Choroid plexus epithelial cell (primary cell): ENCODE data around the gene PIP4K2A.

ENCODE experiments used
- DNase-seq: peaks from one replicate; pipeline ENCODE4 v3.0.0-alpha.2; 2010; ENCODE audit warnings: low read depth
- H3K4me3 ChIP-seq: 2 replicates; pipeline ENCODE4 v1.5.1; 2011; ENCODE audit warnings: low read depth, mild to moderate bottlenecking, control low read depth, low read length, moderate library complexity
- TF ChIP-seq, protein P1 (sequence below): conservative IDR thresholded peaks from 2 replicates; pipeline ENCODE4 v1.5.1; 2011; ENCODE audit warnings: low read depth, mild to moderate bottlenecking, control low read depth, inconsistent platforms, low read length, moderate library complexity

PIP4K2A gene

DNA sequence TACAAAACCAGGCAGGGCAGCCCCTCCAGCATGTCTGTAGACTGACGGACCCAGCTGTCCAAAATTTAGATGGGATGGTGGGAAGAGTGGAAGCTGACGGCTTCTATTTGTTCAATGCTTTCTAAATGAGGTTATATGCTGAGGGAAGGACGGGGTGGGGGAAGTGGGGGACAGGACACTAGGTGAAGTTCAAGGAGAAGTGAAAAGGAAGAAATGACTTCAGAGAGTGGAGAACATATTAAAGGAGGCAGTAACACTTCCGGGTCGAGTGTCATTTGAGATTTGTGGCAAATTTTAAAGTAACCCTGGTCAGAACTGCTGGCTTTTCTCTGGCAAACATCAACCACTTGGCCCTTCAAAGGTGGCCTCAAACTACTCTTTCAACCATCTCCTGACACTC lies 9.4 kb downstream of the PIP4K2A start:
- TF ChIP-seq, protein P1, sequence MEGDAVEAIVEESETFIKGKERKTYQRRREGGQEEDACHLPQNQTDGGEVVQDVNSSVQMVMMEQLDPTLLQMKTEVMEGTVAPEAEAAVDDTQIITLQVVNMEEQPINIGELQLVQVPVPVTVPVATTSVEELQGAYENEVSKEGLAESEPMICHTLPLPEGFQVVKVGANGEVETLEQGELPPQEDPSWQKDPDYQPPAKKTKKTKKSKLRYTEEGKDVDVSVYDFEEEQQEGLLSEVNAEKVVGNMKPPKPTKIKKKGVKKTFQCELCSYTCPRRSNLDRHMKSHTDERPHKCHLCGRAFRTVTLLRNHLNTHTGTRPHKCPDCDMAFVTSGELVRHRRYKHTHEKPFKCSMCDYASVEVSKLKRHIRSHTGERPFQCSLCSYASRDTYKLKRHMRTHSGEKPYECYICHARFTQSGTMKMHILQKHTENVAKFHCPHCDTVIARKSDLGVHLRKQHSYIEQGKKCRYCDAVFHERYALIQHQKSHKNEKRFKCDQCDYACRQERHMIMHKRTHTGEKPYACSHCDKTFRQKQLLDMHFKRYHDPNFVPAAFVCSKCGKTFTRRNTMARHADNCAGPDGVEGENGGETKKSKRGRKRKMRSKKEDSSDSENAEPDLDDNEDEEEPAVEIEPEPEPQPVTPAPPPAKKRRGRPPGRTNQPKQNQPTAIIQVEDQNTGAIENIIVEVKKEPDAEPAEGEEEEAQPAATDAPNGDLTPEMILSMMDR, result no peak
- no peak for DNase-seq
- no peak overlapping the region for H3K4me3 ChIP-seq

DNA sequence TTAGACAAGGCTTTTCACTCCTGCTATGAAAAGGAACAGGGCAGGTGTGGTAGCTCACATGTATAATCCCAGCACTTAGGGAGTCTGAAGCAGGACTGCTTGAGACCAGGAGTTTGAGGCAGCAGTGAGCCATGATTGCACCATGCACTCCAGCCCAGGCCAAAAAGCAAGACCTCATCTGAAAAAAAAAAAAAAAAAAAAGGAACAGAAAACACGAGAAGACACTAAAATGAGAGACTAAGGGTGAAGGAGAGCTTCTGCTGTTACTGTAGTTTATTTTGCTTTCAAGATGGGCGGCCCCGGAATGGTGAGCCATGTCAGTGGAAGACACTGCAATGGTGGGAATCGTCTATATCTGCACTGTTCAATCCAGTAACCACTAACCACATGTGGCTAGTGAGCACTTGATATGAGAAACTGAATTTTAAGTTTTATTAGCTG lies 9.9 kb downstream of the PIP4K2A start:
- H3K4me3 ChIP-seq, result no peak overlapping the region
- no peak for DNase-seq
- TF ChIP-seq, protein P1, result no peak

DNA sequence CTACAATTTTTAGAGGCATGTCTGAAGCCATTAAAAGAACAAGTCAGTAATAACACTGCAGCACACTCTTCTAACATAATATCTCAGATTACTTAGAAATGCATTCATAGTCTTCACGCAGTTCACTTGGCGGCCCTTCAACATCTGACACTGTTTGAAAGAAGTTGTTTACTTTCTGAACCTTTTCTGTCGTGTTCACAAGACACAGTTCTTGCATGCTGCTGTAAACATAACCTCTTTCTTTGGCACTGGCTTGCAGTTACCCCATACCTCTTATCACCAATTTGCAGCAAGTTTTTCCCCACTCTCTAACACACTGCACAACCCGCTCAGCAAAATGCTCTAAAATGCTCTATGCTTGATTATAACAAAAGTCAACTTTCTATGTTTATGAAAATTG lies 12.0 kb downstream of the PIP4K2A start:
- peak; percentile 86 for DNase-seq
- TF ChIP-seq, protein P1, result no peak
- H3K4me3 ChIP-seq, result no peak overlapping the region

DNA sequence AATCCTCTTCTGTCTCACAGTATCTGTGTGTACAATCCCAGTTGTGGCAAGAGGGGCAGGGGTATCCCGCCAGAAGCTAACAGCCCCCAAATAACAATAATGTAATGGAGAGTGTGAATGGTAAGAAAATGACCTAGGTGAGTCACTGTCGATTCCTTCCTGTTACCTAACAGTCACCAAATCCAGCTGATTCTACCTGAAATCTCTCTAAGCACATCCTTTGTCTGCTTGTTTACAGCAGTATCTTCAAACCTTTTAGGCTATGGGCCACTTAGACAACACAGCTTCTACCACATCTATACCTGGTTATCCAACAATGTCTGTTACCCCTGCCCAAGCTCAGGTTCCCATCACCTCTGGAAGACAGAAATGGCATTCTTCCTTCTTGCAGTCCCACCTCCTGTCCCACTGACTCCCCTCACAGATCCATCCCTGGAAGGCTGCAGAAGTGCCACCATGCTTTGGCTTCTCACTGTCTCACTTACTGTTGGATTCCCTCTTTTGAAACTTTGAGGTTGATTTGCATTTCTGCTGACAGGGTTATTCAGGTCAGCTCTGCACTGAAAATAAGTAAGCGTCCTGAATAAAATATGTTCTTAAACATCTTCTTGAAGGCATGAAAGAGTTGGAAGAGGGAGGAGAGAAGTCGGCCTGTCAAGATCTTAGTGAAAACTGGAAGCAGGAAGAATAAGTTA lies 13.1 kb downstream of the PIP4K2A start:
- H3K4me3 ChIP-seq, result no peak overlapping the region
- DNase-seq, result no peak
- TF ChIP-seq, protein P1, result no peak

DNA sequence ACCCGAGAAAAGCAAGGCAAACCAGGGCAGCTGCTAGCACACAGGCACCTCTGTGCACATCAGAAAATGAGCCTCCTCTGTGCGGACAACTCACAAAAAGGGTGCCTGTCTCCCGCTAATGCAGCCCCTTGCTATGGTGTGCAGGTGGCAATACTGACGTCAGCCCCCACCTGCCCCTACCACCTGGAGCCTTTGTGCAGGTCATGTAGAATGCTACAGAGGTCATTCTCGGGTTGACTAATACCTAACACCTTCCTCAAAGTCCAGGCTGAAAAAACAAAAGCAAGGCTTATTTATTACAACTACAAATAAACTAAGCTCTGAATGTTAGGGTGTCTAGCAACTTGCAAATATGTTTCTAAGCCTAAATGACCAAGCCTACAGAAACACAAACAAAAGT lies 13.9 kb downstream of the PIP4K2A start:
- TF ChIP-seq, protein P1, result no peak

DNA sequence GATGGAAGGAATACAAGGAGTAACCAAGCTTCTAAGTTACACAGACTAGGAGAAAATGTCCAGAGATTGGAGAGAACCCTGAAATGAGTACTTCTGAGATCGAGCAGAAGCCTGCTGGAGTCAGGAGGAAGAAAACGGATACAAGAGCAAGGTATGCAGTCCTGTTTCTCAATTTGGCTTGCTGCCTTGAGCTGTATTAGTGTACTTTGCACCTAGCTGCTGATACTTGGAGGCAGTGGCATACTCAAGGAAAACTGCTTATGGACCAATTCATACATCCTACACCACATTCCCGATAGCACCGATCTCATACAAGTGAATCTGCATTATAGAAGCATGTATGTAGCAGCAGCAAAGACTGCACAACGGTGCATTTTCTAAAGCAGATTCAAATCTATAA lies 14.4 kb downstream of the PIP4K2A start:
- TF ChIP-seq, protein P1, result no peak
- peak; percentile 11 for DNase-seq
- H3K4me3 ChIP-seq, result no peak overlapping the region

More for the DNA sequence above, 13.9 kb downstream of the PIP4K2A start:
- no peak for DNase-seq
- no peak overlapping the region for H3K4me3 ChIP-seq

DNA sequence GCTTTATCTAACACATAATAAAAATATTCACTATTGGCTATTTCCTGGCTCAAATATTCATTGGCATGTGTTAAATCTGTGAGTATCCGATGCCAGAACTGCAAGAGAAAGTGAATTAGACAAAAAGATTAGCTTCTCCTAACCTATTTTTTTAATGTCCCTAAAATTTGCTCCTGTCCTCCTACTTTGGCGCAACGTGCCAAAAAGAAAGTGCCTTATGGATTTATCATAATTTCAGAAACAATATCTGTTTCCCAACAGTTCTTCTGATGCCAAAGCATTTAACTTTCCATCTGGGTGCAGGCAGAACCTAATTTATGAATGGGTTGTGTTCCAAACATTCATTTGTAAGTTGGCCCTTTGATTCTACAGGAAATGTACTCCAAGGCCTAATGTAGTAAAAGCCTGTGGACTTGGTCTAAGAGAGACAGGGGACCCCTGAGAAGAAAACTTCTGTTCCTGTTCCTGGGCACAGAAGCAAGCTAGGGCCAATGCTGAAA lies 15.4 kb downstream of the PIP4K2A start:
- TF ChIP-seq, protein P1, result no peak
- no peak for DNase-seq
- no peak overlapping the region for H3K4me3 ChIP-seq
